ENCODE results near the gene CCDC174.
"Not testable (repeated sequence)": the region's sequence is repeated elsewhere in the genome, so short reads cannot be mapped to it uniquely, and the experiment has no call there.

CCDC174 gene

GRCh38 chr3:14651440-14652251, at the start of gene CCDC174:
TSS of gene CCDC174 (plus strand) at chr3:14651762. CDS start at chr3:14651837, 75 bp downstream.
- peaks cover 30% of the 10 kb centered on the region for H3K4me1 Mint-ChIP-seq
- ATAC-seq: peak; percentile 100
- peak within 1 kb of the TSS; percentile 97 for H3K27ac Mint-ChIP-seq
- no peaks in the 10 kb centered on the region for H3K27me3 Mint-ChIP-seq
- peak within 1 kb of the TSS; percentile 99 for H3K4me3 Mint-ChIP-seq
- no peaks in the 10 kb centered on the region for H3K9me3 Mint-ChIP-seq
- H3K36me3 Mint-ChIP-seq: peaks cover 16% of the 10 kb centered on the region

- no peak overlapping the region for H3K27ac Mint-ChIP-seq
- H3K9me3 Mint-ChIP-seq: peaks cover 14% of the 10 kb centered on the region
- H3K36me3 Mint-ChIP-seq: peaks cover 6% of the 10 kb centered on the region
- H3K4me3 Mint-ChIP-seq: no peak overlapping the region
- H3K27me3 Mint-ChIP-seq: peaks cover 80% of the 10 kb centered on the region
- no peak for ATAC-seq
- H3K4me1 Mint-ChIP-seq: no peaks in the 10 kb centered on the region
These were observed 49.4 kb upstream of the CCDC174 start for GRCh38 chr3:14602006-14602803.

GRCh38 chr3:14602804-14603644, 48.5 kb upstream of the CCDC174 start:
- no peaks in the 10 kb centered on the region for H3K4me1 Mint-ChIP-seq
- no peak overlapping the region for H3K27ac Mint-ChIP-seq
- H3K9me3 Mint-ChIP-seq: peaks cover 14% of the 10 kb centered on the region
- ATAC-seq: no peak
- H3K4me3 Mint-ChIP-seq: no peak overlapping the region
- H3K27me3 Mint-ChIP-seq: peaks cover 78% of the 10 kb centered on the region
- peaks cover 6% of the 10 kb centered on the region for H3K36me3 Mint-ChIP-seq

- peaks cover 65% of the 10 kb centered on the region for H3K27me3 Mint-ChIP-seq
- no peaks in the 10 kb centered on the region for H3K4me1 Mint-ChIP-seq
- peaks cover 6% of the 10 kb centered on the region for H3K36me3 Mint-ChIP-seq
- no peak overlapping the region for H3K27ac Mint-ChIP-seq
- H3K9me3 Mint-ChIP-seq: peaks cover 3% of the 10 kb centered on the region
- no peak for ATAC-seq
- H3K4me3 Mint-ChIP-seq: no peak overlapping the region
These were observed 46.5 kb upstream of the CCDC174 start for GRCh38 chr3:14605067-14605466.

- peaks cover 6% of the 10 kb centered on the region for H3K36me3 Mint-ChIP-seq
- no peaks in the 10 kb centered on the region for H3K4me1 Mint-ChIP-seq
- peaks cover 64% of the 10 kb centered on the region for H3K27me3 Mint-ChIP-seq
- H3K27ac Mint-ChIP-seq: no peak overlapping the region
- peaks cover 3% of the 10 kb centered on the region for H3K9me3 Mint-ChIP-seq
- no peak for ATAC-seq
- H3K4me3 Mint-ChIP-seq: no peak overlapping the region
These were observed 45.8 kb upstream of the CCDC174 start for GRCh38 chr3:14605744-14606143.

- Mint-ChIP-seq H3K4me3 (no peak overlapping the region), H3K27me3 (peaks cover 57% of the 10 kb centered on the region), H3K9me3 (peaks cover 3% of the 10 kb centered on the region), H3K27ac (no peak overlapping the region), H3K36me3 (peaks cover 6% of the 10 kb centered on the region), H3K4me1 (no peaks in the 10 kb centered on the region)
- ATAC-seq: no peak
These were observed 44.8 kb upstream of the CCDC174 start for GRCh38 chr3:14606669-14607339.

- H3K4me1 Mint-ChIP-seq: no peaks in the 10 kb centered on the region
- peaks cover 2% of the 10 kb centered on the region for H3K9me3 Mint-ChIP-seq
- no peak for ATAC-seq
- peaks cover 3% of the 10 kb centered on the region for H3K36me3 Mint-ChIP-seq
- H3K27me3 Mint-ChIP-seq: peaks cover 56% of the 10 kb centered on the region
- no peak overlapping the region for H3K4me3 Mint-ChIP-seq
- no peak overlapping the region for H3K27ac Mint-ChIP-seq
These were observed 43.3 kb upstream of the CCDC174 start for GRCh38 chr3:14608298-14608697.

GRCh38 chr3:14609058-14609457, 42.5 kb upstream of the CCDC174 start:
- not testable (repeated sequence) for H3K4me3 Mint-ChIP-seq, H3K9me3 Mint-ChIP-seq, H3K4me1 Mint-ChIP-seq, H3K36me3 Mint-ChIP-seq, ATAC-seq, H3K27ac Mint-ChIP-seq
- H3K27me3 Mint-ChIP-seq: peaks cover 53% of the 10 kb centered on the region

- H3K4me3 Mint-ChIP-seq: no peak overlapping the region
- no peaks in the 10 kb centered on the region for H3K9me3 Mint-ChIP-seq
- no peaks in the 10 kb centered on the region for H3K36me3 Mint-ChIP-seq
- no peaks in the 10 kb centered on the region for H3K4me1 Mint-ChIP-seq
- no peak for ATAC-seq
- peaks cover 57% of the 10 kb centered on the region for H3K27me3 Mint-ChIP-seq
- no peak overlapping the region for H3K27ac Mint-ChIP-seq
These were observed 42.1 kb upstream of the CCDC174 start for GRCh38 chr3:14609506-14609905.

- Mint-ChIP-seq H3K27ac (no peak overlapping the region), H3K4me3 (no peak overlapping the region), H3K36me3 (no peaks in the 10 kb centered on the region), H3K4me1 (no peaks in the 10 kb centered on the region), H3K9me3 (no peaks in the 10 kb centered on the region), H3K27me3 (peaks cover 56% of the 10 kb centered on the region)
- ATAC-seq: no peak
These were observed 41.6 kb upstream of the CCDC174 start for GRCh38 chr3:14609941-14610340.

GRCh38 chr3:14614189-14614588, 37.4 kb upstream of the CCDC174 start:
- peaks cover 58% of the 10 kb centered on the region for H3K27me3 Mint-ChIP-seq
- H3K27ac Mint-ChIP-seq: no peak overlapping the region
- H3K4me3 Mint-ChIP-seq: no peak overlapping the region
- H3K9me3 Mint-ChIP-seq: no peaks in the 10 kb centered on the region
- no peaks in the 10 kb centered on the region for H3K4me1 Mint-ChIP-seq
- no peaks in the 10 kb centered on the region for H3K36me3 Mint-ChIP-seq
- no peak for ATAC-seq

- ATAC-seq: no peak
- Mint-ChIP-seq H3K27me3 (peaks cover 65% of the 10 kb centered on the region), H3K9me3 (no peaks in the 10 kb centered on the region), H3K36me3 (no peaks in the 10 kb centered on the region), H3K4me1 (no peaks in the 10 kb centered on the region), H3K4me3 (no peak overlapping the region), H3K27ac (no peak overlapping the region)
These were observed 36.7 kb upstream of the CCDC174 start for GRCh38 chr3:14614862-14615261.

GRCh38 chr3:14616606-14617507, 34.7 kb upstream of the CCDC174 start:
- Mint-ChIP-seq H3K27me3 (peaks cover 61% of the 10 kb centered on the region), H3K4me1 (no peaks in the 10 kb centered on the region)

GRCh38 chr3:14617508-14618023, 34.0 kb upstream of the CCDC174 start:
- Mint-ChIP-seq H3K27ac (no peak overlapping the region), H3K9me3 (no peaks in the 10 kb centered on the region), H3K27me3 (peaks cover 55% of the 10 kb centered on the region), H3K36me3 (no peaks in the 10 kb centered on the region), H3K4me3 (no peak overlapping the region), H3K4me1 (no peaks in the 10 kb centered on the region)
- ATAC-seq: no peak

More at GRCh38 chr3:14616606-14617507, 34.7 kb upstream of the CCDC174 start:
- H3K36me3 Mint-ChIP-seq: no peaks in the 10 kb centered on the region
- ATAC-seq: peak; percentile 6
- H3K27ac Mint-ChIP-seq: no peak overlapping the region
- H3K9me3 Mint-ChIP-seq: no peaks in the 10 kb centered on the region
- no peak overlapping the region for H3K4me3 Mint-ChIP-seq
